ENCODE measurements around the gene CCDC187. TPM values are rescaled to one million over a fixed set of nuclear protein-coding genes. Genes with fewer than 3 reads are reported as not detected.

CCDC187 gene
- total RNA-seq, 1 experiment from 2014 or later, result 0.11 TPM

GRCh38 chr9:136326761-136327303 lies 22.9 kb upstream of the CCDC187 start:
- Histone ChIP-seq H3K27me3 (replicated peaks; ENCODE audit: control insufficient read depth, insufficient read depth, low read length) (no peaks in the 10 kb centered on the region), H3K4me1 (peaks cover 34% of the 10 kb centered on the region), H3K36me3 (ENCODE audit: control insufficient read depth, insufficient read depth, low read length) (no peaks in the 10 kb centered on the region), H3K4me3 (ENCODE audit: low read depth, low read length) (peak overlapping the region; percentile 41), H3K9me3 (no peaks in the 10 kb centered on the region)
- H3K9me3 Mint-ChIP-seq (ENCODE audit: unreplicated experiment), result no peaks in the 10 kb centered on the region
- H3K4me1 Mint-ChIP-seq (ENCODE audit: low read depth, unreplicated experiment), result peaks cover 6% of the 10 kb centered on the region
- ChIA-PET POLR2A (interaction anchor here (1.5 kb wide), 1 partner anchor 36 kb away, joined by 8 read pairs; no protein-coding TSS in a partner anchor), CTCF (no interaction called here)
- no peak for TF ChIP-seq CTCF (IDR thresholded peaks at IDR 0.05; ENCODE audit: insufficient read depth in 1 of 2, low read depth in 1 of 2, low read length in 1 of 2, severe bottlenecking in 1 of 2, unreplicated experiment in 1 of 2)
- peaks cover 9% of the 10 kb centered on the region for H3K36me3 Mint-ChIP-seq (ENCODE audit: insufficient read depth, unreplicated experiment)
- H3K4me3 Mint-ChIP-seq (ENCODE audit: unreplicated experiment), result peak overlapping the region; percentile 68
- no peak for DNase-seq
- intact Hi-C loops (cut with micrococcal nuclease; ENCODE audit: unreplicated experiment), result loop anchor here (5.0 kb wide), 1 partner anchor 35 kb away; the partner anchor contains the start of gene DNLZ
- H3K27ac Mint-ChIP-seq (ENCODE audit: unreplicated experiment), result no peak overlapping the region
- TSS peak; percentile 35 for BruUV-seq (replicated peaks)
- no peaks in the 10 kb centered on the region for H3K27me3 Mint-ChIP-seq (ENCODE audit: insufficient read depth, unreplicated experiment)

- Mint-ChIP-seq H3K27ac (ENCODE audit: unreplicated experiment) (no peak overlapping the region), H3K36me3 (ENCODE audit: insufficient read depth, unreplicated experiment) (peaks cover 9% of the 10 kb centered on the region), H3K4me3 (ENCODE audit: unreplicated experiment) (peak overlapping the region; percentile 68), H3K9me3 (ENCODE audit: unreplicated experiment) (no peaks in the 10 kb centered on the region), H3K4me1 (ENCODE audit: low read depth, unreplicated experiment) (peaks cover 6% of the 10 kb centered on the region), H3K27me3 (ENCODE audit: insufficient read depth, unreplicated experiment) (no peaks in the 10 kb centered on the region)
- Histone ChIP-seq H3K4me3 (ENCODE audit: low read depth, low read length) (no peak overlapping the region), H3K27me3 (replicated peaks; ENCODE audit: control insufficient read depth, insufficient read depth, low read length) (no peaks in the 10 kb centered on the region), H3K36me3 (ENCODE audit: control insufficient read depth, insufficient read depth, low read length) (no peaks in the 10 kb centered on the region), H3K9me3 (no peaks in the 10 kb centered on the region), H3K4me1 (peaks cover 34% of the 10 kb centered on the region)
- POLR2A ChIA-PET, result no interaction called here
- no TSS peak for BruUV-seq (replicated peaks)
- CTCF ChIA-PET, result no interaction called here
- no peak for TF ChIP-seq CTCF (IDR thresholded peaks at IDR 0.05; ENCODE audit: insufficient read depth in 1 of 2, low read depth in 1 of 2, low read length in 1 of 2, severe bottlenecking in 1 of 2, unreplicated experiment in 1 of 2)
- DNase-seq, result no peak
- intact Hi-C loops (cut with micrococcal nuclease; ENCODE audit: unreplicated experiment), result loop anchor here (5.0 kb wide), 1 partner anchor 36 kb away; the partner anchor contains the start of gene DNLZ
Measured at GRCh38 chr9:136326061-136326760, 22.3 kb upstream of the CCDC187 start.

- ChIA-PET POLR2A (no interaction called here), CTCF (no interaction called here)
- no peak for TF ChIP-seq CTCF (IDR thresholded peaks at IDR 0.05; ENCODE audit: insufficient read depth in 1 of 2, low read depth in 1 of 2, low read length in 1 of 2, severe bottlenecking in 1 of 2, unreplicated experiment in 1 of 2)
Measured at GRCh38 chr9:136325358-136325757, 21.5 kb upstream of the CCDC187 start.

More at GRCh38 chr9:136325358-136325757, 21.5 kb upstream of the CCDC187 start:
- Mint-ChIP-seq H3K4me3 (ENCODE audit: unreplicated experiment) (no peak overlapping the region), H3K27me3 (ENCODE audit: insufficient read depth, unreplicated experiment) (no peaks in the 10 kb centered on the region), H3K4me1 (ENCODE audit: low read depth, unreplicated experiment) (peaks cover 6% of the 10 kb centered on the region), H3K9me3 (ENCODE audit: unreplicated experiment) (no peaks in the 10 kb centered on the region), H3K27ac (ENCODE audit: unreplicated experiment) (no peak overlapping the region), H3K36me3 (ENCODE audit: insufficient read depth, unreplicated experiment) (peaks cover 9% of the 10 kb centered on the region)
- Histone ChIP-seq H3K4me1 (peaks cover 34% of the 10 kb centered on the region), H3K27me3 (replicated peaks; ENCODE audit: control insufficient read depth, insufficient read depth, low read length) (no peaks in the 10 kb centered on the region), H3K9me3 (no peaks in the 10 kb centered on the region), H3K36me3 (ENCODE audit: control insufficient read depth, insufficient read depth, low read length) (no peaks in the 10 kb centered on the region), H3K4me3 (ENCODE audit: low read depth, low read length) (no peak overlapping the region)
- BruUV-seq (replicated peaks), result no TSS peak
- intact Hi-C loops (cut with micrococcal nuclease; ENCODE audit: unreplicated experiment), result loop anchor here (5.0 kb wide), 1 partner anchor 37 kb away; the partner anchor contains the start of gene DNLZ
- no peak for DNase-seq
